Osteocyte (in vitro differentiated cells): ENCODE results near the gene TMEM86A. TPM values are rescaled to one million over a fixed set of nuclear protein-coding genes. Genes with fewer than 3 reads are reported as not detected.

Experiments
- DNase-seq: peaks from one replicate; pipeline ENCODE4 v3.0.0; 2021; ENCODE audit warnings: mixed read lengths; ENCODE audit not compliant: unreplicated experiment; ENCODE audit errors: extremely low spot score
- H3K27ac Mint-ChIP-seq: one replicate; pipeline ENCODE4 v1.8.0; 2021; ENCODE audit warnings: mild to moderate bottlenecking, mixed read lengths; ENCODE audit not compliant: unreplicated experiment
- H3K27me3 Mint-ChIP-seq: one replicate; pipeline ENCODE4 v1.8.0; 2021; ENCODE audit warnings: mixed read lengths; ENCODE audit not compliant: unreplicated experiment
- H3K36me3 Mint-ChIP-seq: one replicate; pipeline ENCODE4 v1.8.0; 2021; ENCODE audit warnings: mixed read lengths; ENCODE audit not compliant: unreplicated experiment
- H3K4me1 Mint-ChIP-seq: one replicate; pipeline ENCODE4 v1.8.0; 2021; ENCODE audit warnings: mixed read lengths; ENCODE audit not compliant: unreplicated experiment
- H3K4me3 Mint-ChIP-seq: one replicate; pipeline ENCODE4 v1.8.0; 2021; ENCODE audit warnings: mild to moderate bottlenecking, moderate library complexity, mixed read lengths; ENCODE audit not compliant: unreplicated experiment
- H3K9me3 Mint-ChIP-seq: one replicate; pipeline ENCODE4 v1.8.0; 2021; ENCODE audit warnings: mixed read lengths; ENCODE audit not compliant: unreplicated experiment
- total RNA-seq: library from RNA; stranded (reverse); gene quantifications from 2 replicates; pipeline ENCODE4 v1.2.1, GENCODE V29; 2021
- TF ChIP-seq, protein P1 (sequence below): fragments of 200-600 bp; sonication (generic); IDR thresholded peaks from 2 replicates; pipeline ENCODE4 v1.5.0; 2021; ENCODE audit warnings: antibody characterized with exemption, mild to moderate bottlenecking, moderate library complexity

TMEM86A gene
- total RNA-seq, 1 donor from 2014 or later: 7.6 TPM

DNA sequence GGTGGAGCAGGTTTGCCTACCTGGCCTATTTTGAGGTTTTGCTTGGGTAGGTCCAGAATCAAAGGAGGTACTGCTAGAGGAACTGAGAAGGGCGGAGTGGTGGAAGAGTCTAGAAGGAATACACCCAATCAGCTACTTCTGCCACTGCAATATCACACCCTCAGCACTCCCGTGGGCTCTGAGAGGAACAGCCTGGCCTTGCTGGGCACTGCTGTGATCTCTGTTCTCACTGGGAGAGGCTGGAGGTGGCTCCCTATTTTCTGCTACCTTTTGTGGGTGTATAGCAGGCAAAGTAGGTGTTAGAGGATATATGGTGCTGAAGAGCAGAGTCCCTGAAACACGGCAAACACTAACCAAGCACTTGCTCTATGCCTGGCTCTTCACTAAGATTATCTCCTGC is 52.4 kb downstream of the TMEM86A start:
- DNase-seq: no peak
- Mint-ChIP-seq H3K4me3 (no peak overlapping the region), H3K36me3 (no peaks in the 10 kb centered on the region), H3K27ac (no peak overlapping the region), H3K9me3 (no peaks in the 10 kb centered on the region), H3K4me1 (peaks cover 5% of the 10 kb centered on the region), H3K27me3 (peaks cover 2% of the 10 kb centered on the region)
- TF ChIP-seq, protein P1, sequence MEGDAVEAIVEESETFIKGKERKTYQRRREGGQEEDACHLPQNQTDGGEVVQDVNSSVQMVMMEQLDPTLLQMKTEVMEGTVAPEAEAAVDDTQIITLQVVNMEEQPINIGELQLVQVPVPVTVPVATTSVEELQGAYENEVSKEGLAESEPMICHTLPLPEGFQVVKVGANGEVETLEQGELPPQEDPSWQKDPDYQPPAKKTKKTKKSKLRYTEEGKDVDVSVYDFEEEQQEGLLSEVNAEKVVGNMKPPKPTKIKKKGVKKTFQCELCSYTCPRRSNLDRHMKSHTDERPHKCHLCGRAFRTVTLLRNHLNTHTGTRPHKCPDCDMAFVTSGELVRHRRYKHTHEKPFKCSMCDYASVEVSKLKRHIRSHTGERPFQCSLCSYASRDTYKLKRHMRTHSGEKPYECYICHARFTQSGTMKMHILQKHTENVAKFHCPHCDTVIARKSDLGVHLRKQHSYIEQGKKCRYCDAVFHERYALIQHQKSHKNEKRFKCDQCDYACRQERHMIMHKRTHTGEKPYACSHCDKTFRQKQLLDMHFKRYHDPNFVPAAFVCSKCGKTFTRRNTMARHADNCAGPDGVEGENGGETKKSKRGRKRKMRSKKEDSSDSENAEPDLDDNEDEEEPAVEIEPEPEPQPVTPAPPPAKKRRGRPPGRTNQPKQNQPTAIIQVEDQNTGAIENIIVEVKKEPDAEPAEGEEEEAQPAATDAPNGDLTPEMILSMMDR: no peak

DNA sequence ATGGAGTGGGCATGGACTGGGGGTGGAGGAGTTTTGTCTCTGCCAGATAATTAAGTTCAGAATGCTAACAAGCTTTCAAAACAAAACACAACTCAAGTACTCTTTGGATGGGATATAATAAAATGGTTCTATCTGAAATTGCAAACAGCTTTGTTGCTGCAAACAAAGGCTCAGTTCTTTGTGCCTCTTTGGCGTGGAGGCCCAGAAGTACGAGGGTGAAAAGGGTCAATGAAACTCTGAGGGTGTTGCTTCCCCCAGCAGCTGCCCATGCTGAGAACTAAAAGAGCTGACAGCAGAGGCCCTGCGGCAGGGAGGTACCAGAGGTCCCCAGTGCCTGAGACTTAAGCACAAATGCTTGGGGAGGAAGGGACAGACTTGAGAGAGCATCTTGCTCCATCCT is 53.9 kb downstream of the TMEM86A start:
- Mint-ChIP-seq H3K27ac (no peak overlapping the region), H3K4me3 (no peak overlapping the region), H3K36me3 (no peaks in the 10 kb centered on the region), H3K4me1 (peaks cover 5% of the 10 kb centered on the region), H3K27me3 (peaks cover 5% of the 10 kb centered on the region), H3K9me3 (no peaks in the 10 kb centered on the region)
- TF ChIP-seq, protein P1: no peak
- no peak for DNase-seq

DNA sequence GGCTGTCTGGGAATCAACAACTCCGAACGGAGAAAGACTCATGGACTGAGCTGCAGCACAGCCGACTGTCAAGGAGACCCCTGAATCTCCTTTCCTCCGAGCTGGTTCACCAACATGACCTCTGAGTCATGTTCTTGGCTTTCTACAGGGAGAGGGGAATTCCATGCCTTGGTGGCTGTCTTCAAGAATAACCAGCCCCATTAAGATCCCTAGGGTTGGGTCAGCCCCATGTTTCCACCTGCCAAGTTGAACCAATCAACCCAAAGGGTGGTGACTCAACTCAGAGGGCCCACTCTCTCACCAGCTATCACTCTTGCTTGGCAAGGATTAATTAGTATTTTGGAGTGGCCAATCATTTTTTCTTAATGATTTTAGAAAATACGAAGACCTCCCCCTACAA is 55.7 kb downstream of the TMEM86A start:
- Mint-ChIP-seq H3K4me3 (no peak overlapping the region), H3K27ac (no peak overlapping the region), H3K9me3 (no peaks in the 10 kb centered on the region), H3K4me1 (peaks cover 5% of the 10 kb centered on the region), H3K36me3 (no peaks in the 10 kb centered on the region), H3K27me3 (peaks cover 9% of the 10 kb centered on the region)
- DNase-seq: no peak
- TF ChIP-seq, protein P1: no peak

Other genes with a start within 250 kb of the TMEM86A start
- gene LDHAL6A, start 242.9 kb upstream of the TMEM86A start, total RNA-seq: not detected in 2 replicates
- 77.7 and 81.4 TPM in 2 replicates for gene TSG101, start 171.8 kb upstream of the TMEM86A start, total RNA-seq
- gene UEVLD, start 110.0 kb upstream of the TMEM86A start, total RNA-seq: 21.2 and 24.5 TPM in 2 replicates
- gene MISFA, start 99.0 kb upstream of the TMEM86A start, total RNA-seq: 3.0 and 4.5 TPM in 2 replicates
- 16.4 and 19.5 TPM in 2 replicates for gene SPTY2D1, start 64.4 kb upstream of the TMEM86A start, total RNA-seq
- gene IGSF22, start 27.4 kb downstream of the TMEM86A start, total RNA-seq: not detected in 2 replicates
- gene PTPN5, start 93.0 kb downstream of the TMEM86A start, total RNA-seq: not detected in 2 replicates
- gene MRGPRX1, start 240.6 kb downstream of the TMEM86A start, total RNA-seq: not detected in 2 replicates